Esophagus squamous epithelium (tissue), 5 donors: Measurements from ENCODE around the gene ZNF750. TPM values are rescaled to one million over a fixed set of nuclear protein-coding genes. Genes with fewer than 3 reads are reported as not detected.

Experiments
- DNase-seq: peaks from one replicate; lab custom pipeline; 2025; lab: John Stamatoyannopoulos, UW
- H3K27ac ChIP-seq, 4 donors: fragments of 200-600 bp; sonication (generic); one replicate each; pipeline ENCODE4 v1.5.1; 2016 to 2019; ENCODE audit warnings: mild to moderate bottlenecking in 1 of 4
- H3K27me3 ChIP-seq, 4 donors: fragments of 200-600 bp; sonication (generic); 1 replicate in 3 of 4; 2 replicates in 1 of 4; pipeline versions ENCODE4 v1.5.1 to v1.6.0; 2017 to 2021; ENCODE audit warnings: antibody characterized with exemption in 1 of 4
- H3K36me3 ChIP-seq, 3 donors: fragments of 200-600 bp; sonication (generic); one replicate each; pipeline ENCODE4 v1.5.1; 2016 to 2019
- H3K4me1 ChIP-seq, 3 donors: fragments of 200-600 bp; sonication (generic); one replicate each; pipeline ENCODE4 v1.5.1; 2017 to 2019
- H3K4me3 ChIP-seq, 4 donors: fragments of 200-600 bp; sonication (generic); 1 replicate in 3 of 4; 2 replicates in 1 of 4; pipeline ENCODE4 v1.5.1; 2016 to 2019; ENCODE audit warnings: mild to moderate bottlenecking in 2 of 4, moderate library complexity in 1 of 4
- H3K9me3 ChIP-seq, 3 donors: fragments of 200-600 bp; sonication (generic); one replicate each; pipeline ENCODE4 v1.5.1; 2016 to 2019
- CTCF ChIP-seq, 6 experiments: fragments of 450-650 bp in 4 of 6; fragments of 200-600 bp in 2 of 6; sonication (generic) in 2 of 6; IDR thresholded peaks; one replicate each; pipeline ENCODE4 v1.5.1; 2016 to 2019; ENCODE audit warnings: antibody characterized with exemption in 6 of 6, mild to moderate bottlenecking in 4 of 6, moderate library complexity in 4 of 6
- POLR2A ChIP-seq, 4 donors: fragments of 450-650 bp; IDR thresholded peaks; one replicate each; pipeline ENCODE4 v1.6.1; 2017; ENCODE audit warnings: antibody characterized with exemption in 4 of 4, mild to moderate bottlenecking in 4 of 4, moderate library complexity in 3 of 4
- WGBS, 2 donors: methylation state at CpG; one replicate each; pipeline ENCODE4 v1.1.5; 2018; 5-methylcytosine and 5-hydroxymethylcytosine counted together
- intact Hi-C: fragments of 100-400 bp; cut with DNase I; formaldehyde crosslinking; loops from one replicate; pipeline ENCODE4 v1.15.0; 2022
- total RNA-seq, 4 donors: library from RNA; depleted of rRNA; stranded (reverse); fragments of >200 nt; gene quantifications; one replicate each; pipeline ENCODE4 v1.1.0, GENCODE V29; 2016
- donor health status: DM: yes; HTN: yes; CAD: no.

The ZNF750 gene
- total RNA-seq, 4 donors from 2014 or later, result 55.4 to 253 (median 96.8) TPM

- 24% methylated on average over 14 of the region's 14 CpGs for WGBS, 2 donors
- peaks cover 33 to 100% (median 33%) of the 10 kb centered on the region in 3 donors for H3K4me1 ChIP-seq
- H3K27me3 ChIP-seq, result no peaks in the 10 kb centered on the region
- no peaks in the 10 kb centered on the region for H3K9me3 ChIP-seq
- TF ChIP-seq POLR2A (IDR thresholded peaks at IDR 0.05), result peak in 1 of 4 donors; percentile 15
- peak in 5 of 6 experiments; percentile 30 to 62 (median 50) for TF ChIP-seq CTCF (IDR thresholded peaks at IDR 0.05)
- H3K4me3 ChIP-seq, result peak overlapping the region in 2 of 4 donors; percentile 2 to 15
- intact Hi-C loops, result loop anchor here (5.0 kb wide), 1 partner anchor 39 kb away; no protein-coding TSS in a partner anchor
- H3K27ac ChIP-seq, result peak overlapping the region; percentile 81 to 95 (median 92)
- H3K36me3 ChIP-seq, result peaks cover 0 to 18% (median 0%) of the 10 kb centered on the region in 3 donors
- no peak for DNase-seq
These were observed 37.0 kb upstream of the ZNF750 start for GRCh38 chr17:82876602-82877379.

GRCh38 chr17:82876149-82876548 is 36.3 kb upstream of the ZNF750 start:
- H3K27ac ChIP-seq, result peak overlapping the region; percentile 81 to 95 (median 92)
- no peaks in the 10 kb centered on the region for H3K9me3 ChIP-seq
- H3K4me1 ChIP-seq, result peaks cover 33 to 100% (median 34%) of the 10 kb centered on the region in 3 donors
- WGBS, 2 donors, result 39 to 41% methylated on average over 15 to 17 of the region's 18 CpGs
- H3K4me3 ChIP-seq, result peak overlapping the region in 2 of 4 donors; percentile 15 to 17
- DNase-seq, result no peak
- no peaks in the 10 kb centered on the region for H3K27me3 ChIP-seq
- intact Hi-C loops, result loop anchor here (5.0 kb wide), 1 partner anchor 39 kb away; no protein-coding TSS in a partner anchor
- TF ChIP-seq CTCF (IDR thresholded peaks at IDR 0.05) (no peak), POLR2A (IDR thresholded peaks at IDR 0.05) (peak in 1 of 4 donors; percentile 1)
- peaks cover 0 to 25% (median 0%) of the 10 kb centered on the region in 3 donors for H3K36me3 ChIP-seq

GRCh38 chr17:82875407-82875856 is 35.6 kb upstream of the ZNF750 start:
- no peak for DNase-seq
- intact Hi-C loops, result loop anchor here (5.0 kb wide), 1 partner anchor 38 kb away; no protein-coding TSS in a partner anchor
- H3K4me1 ChIP-seq, result peaks cover 31 to 100% (median 35%) of the 10 kb centered on the region in 3 donors

GRCh38 chr17:82874011-82874835 is 34.4 kb upstream of the ZNF750 start:
- 40 to 80% methylated on average over 10 to 14 of the region's 34 CpGs for WGBS, 2 donors
- Histone ChIP-seq H3K9me3 (no peaks in the 10 kb centered on the region), H3K27ac (peak overlapping the region; percentile 81 to 95 (median 92)), H3K36me3 (peaks cover 0 to 37% (median 6%) of the 10 kb centered on the region in 3 donors), H3K4me3 (peak overlapping the region in 2 of 4 donors; percentile 17 to 18), H3K27me3 (no peaks in the 10 kb centered on the region), H3K4me1 (peaks cover 30 to 100% (median 35%) of the 10 kb centered on the region in 3 donors)
- intact Hi-C loops, result no loop called here
- TF ChIP-seq POLR2A (IDR thresholded peaks at IDR 0.05) (peak in 1 of 4 donors; percentile 30), CTCF (IDR thresholded peaks at IDR 0.05) (no peak)
- no peak for DNase-seq

More at GRCh38 chr17:82875407-82875856, 35.6 kb upstream of the ZNF750 start:
- 26 to 58% methylated on average over 6 to 8 of the region's 19 CpGs for WGBS, 2 donors
- Histone ChIP-seq H3K4me3 (peak overlapping the region in 1 of 4 donors; percentile 17), H3K27me3 (no peaks in the 10 kb centered on the region), H3K9me3 (no peaks in the 10 kb centered on the region), H3K36me3 (peaks cover 0 to 32% (median under 1%) of the 10 kb centered on the region in 3 donors), H3K27ac (peak overlapping the region; percentile 81 to 95 (median 92))
- peak in 1 of 6 experiments; percentile 12 for TF ChIP-seq CTCF (IDR thresholded peaks at IDR 0.05)
- peak in 2 of 4 donors; percentile 39 to 61 for TF ChIP-seq POLR2A (IDR thresholded peaks at IDR 0.05)
